A204.1 (cell line): Measurements from ENCODE around the gene RNF123.

Experiments
- FAIRE-seq: peaks from 2 replicates; lab custom pipeline; 2012; peaks lifted over from hg19 to GRCh38; lab: Jason Lieb, UNC

The RNF123 gene

DNA sequence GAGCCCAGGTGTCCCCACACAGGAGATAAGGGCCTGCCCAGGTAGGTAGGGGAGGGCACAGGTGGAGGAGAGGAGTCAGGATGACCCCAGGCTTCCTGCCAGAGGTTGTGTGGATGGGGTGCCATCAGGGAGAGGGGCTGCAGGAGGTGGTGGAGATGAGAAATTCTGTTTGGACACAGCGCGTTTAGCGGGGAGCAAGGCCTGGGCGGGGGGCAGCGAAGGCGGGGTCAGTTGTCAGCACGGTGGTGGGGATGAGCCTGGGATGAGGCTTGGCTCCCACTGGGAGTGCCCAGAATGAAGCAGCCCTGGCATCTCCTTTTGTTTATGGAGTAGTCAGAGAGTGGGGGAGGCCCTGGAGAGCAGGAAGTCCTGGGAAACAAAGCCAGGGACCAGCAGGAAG lies 14.6 kb downstream of the RNF123 start:
- FAIRE-seq: no peak

DNA sequence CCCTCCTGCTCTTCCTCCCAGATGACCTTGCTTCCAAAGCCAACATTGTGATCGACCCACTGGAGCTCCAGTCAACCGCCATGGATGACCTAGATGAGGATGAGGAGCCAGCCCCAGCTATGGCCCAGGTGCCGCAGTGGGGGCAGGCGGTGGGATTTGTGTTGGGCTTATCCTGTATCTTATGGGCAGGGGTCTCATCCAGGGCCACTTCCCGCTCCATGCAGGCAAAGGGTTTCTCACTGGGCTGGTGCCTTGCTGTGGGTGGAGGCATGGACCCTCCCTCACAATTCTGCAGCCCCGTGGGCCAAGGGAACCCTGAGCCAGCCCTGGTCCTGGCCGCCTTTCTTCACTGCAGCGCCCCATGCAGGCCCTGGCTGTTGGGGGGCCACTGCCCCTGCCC lies 15.3 kb downstream of the RNF123 start:
- no peak for FAIRE-seq

DNA sequence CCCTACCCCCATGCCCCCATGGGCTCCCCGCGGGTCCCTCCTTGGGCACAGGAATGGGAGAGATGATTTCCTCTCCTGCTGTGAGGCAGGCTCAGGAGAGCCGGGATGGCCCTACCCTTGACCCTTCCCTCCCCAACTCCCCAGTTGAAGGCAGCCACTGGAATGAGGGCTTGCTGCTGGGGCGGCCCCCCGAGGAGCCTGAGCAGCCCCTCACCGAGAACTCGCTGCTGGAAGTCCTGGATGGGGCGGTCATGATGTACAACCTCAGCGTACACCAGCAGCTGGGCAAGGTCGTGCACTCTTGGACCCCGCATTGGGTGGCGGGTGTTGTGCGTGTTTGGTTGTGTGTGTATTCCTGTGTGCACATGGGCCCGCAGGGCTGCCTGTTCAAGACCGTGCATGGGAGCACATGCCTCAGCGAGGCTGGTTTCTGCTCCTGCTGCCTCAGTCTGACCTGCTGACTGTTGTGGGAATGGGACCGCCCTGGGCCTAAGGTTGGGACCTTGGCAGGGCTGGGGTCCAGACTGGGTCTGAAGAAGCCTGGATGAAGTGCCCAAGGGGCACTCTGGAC lies 16.1 kb downstream of the RNF123 start:
- no peak for FAIRE-seq

DNA sequence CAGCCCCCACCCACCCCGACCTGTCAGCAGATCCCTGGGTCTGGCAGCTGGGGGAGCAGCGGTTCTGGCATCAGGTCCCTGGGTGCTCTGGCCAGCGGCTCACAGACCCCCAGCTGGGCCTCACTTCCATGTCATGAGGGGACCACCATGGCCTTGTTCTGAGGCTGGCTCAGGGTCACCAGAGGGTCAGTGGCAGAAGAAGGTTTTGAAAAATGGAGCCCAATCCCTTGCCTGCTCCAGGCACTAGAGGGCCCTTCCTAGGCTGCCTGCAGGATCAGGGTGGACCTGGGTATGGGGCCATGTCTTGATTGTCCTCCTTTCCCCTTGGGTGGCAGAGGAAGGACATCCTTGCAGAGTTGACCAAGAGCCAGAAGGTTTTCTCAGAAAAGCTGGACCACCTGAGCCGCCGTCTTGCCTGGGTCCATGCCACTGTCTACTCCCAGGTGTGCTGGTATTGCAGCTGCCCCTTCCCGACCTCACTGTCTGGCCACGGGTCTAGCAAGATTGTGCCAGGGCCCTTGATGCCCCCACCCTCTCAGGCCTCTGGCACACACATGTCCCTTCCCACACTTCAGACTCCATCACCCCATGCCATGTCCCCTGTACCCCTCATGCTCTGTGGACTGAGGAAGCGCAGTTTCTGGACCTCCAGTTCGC lies 17.2 kb downstream of the RNF123 start:
- FAIRE-seq: no peak

DNA sequence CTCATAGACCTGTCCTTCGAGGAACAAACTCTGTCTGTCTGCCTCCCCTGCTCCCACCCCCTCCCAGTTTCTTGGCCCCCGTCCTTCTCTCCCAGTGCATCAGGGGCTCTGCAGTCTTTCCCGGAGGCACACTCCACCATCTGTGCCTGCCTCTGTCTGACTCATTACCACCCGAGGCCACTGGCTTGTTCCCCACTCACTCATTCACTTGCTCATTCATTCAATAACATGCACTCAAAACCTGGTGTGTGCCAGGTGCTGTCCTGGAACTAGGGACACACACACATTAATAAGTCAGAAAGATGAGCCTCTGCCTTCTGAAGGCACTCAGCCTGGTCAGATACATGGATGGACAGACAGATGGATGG lies 17.7 kb downstream of the RNF123 start:
- no peak for FAIRE-seq

DNA sequence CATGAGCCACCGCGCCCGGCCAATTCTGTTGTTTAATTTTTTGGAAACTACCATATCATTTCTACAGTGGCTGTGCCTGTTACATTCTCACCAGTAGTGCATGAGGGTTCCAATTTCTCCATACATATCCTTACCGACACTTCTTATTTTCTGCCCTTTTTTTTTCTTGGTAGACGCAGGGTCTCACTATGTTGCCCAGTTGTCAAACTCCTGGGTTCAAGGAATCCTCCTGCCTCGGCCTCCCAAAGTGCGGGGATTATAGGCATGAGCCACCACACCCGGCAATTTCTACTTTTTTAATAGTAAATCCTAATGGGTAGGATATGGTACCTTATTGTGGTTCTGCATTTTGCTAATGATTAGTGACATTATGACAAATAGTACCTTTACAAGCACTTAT lies 20.5 kb downstream of the RNF123 start:
- FAIRE-seq: no peak

DNA sequence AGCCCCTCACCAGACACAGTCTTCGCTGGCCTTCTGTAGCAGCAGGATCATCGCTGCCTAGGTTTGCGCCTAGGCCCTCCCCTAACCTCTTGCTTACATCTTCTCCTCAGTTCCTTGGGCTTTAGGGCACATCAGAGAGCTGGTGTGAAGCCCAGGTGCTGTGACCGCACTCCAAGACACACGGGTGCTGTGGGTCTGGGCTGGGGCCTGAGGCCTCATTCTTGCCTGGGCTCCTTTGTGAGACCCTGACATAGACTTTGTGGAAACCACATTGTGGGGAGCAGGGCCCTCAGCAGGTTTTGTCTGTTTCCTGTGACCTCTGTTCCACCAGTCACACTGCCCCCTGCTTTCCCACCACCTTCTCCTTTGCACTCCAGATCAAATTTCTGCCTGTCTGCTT lies 22.1 kb downstream of the RNF123 start:
- no peak for FAIRE-seq

DNA sequence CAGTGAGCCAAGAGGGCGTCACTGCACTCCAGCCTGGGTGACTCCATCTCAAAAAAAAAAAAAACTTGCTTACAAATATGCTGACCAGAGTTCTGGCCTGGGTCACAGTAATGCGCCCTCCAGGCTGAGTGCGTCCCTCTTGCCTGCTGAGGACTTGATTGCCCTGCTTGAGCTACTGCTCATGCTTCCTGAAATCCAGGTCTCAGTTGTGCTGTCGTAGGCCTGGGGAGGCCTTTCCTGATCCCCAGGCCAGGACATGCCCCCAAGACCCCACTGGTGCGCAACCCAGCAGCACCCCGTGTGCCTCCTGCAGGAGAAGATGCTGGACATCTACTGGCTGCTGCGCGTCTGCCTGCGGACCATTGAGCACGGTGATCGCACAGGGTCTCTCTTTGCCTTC lies 22.8 kb downstream of the RNF123 start:
- no peak for FAIRE-seq

DNA sequence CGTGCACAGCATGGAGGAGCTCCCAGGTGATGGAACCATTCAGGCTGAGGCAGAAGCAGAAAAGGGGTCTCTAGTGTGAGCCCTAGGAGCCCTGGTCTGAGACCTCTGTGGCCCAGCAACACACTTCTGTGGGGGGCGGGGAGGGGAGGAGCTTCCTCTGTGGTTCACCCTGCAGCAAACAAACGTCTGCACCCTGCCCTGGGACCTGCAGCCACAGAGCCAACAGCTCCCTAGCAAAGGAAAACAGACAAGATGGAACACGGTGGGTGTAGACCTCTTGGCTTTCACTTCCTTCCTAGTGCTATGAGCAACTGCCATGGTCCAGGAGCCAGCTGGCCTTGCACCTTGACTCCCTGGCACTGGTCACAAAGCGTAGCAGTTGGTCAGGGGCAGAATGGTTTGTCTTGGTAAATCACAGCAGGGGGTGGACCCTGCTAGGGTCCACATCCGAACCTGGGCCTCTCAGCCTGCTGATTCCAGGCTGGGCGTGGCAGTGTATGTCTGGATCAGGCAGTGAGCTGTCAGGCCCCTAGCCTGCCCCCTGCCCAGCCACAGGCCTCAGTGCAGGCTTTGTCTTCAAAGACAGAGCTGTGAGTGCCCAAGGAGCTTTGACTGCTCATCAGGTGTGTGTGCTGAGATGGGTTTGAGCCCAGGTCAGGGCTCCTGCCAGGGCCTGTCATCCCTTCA lies 23.4 kb downstream of the RNF123 start:
- FAIRE-seq: no peak

DNA sequence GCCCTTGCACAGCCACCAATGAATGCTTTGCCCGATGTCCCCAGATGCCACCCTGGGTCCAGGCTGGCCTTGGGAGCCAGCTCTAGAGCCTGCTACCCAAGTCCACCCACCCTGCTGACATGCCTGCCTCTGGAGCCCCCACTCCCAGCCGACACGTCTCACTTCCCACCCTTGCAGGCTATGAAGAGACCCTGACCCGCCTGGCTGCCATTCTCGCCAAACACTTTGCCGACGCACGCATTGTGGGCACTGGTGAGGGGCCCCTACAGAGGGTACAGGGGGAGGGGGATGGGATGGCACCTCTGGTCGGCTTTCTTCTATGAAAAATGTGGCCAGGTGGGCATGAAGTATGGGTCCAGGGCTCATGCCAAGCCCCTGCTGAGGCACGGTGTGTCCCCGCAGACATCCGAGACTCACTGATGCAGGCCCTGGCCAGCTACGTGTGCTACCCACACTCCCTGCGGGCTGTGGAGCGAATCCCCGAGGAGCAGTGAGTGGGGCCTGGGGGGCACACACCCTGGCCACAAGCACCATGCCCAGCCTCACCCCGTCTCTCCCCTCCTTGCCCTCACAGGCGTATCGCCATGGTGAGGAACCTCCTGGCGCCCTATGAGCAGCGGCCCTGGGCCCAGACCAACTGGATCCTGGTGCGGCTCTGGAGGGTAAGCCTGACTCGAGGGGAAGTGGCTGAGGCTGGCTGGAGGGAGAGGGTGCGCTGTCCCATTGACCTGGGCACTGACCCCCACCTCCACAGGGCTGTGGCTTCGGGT lies 24.2 kb downstream of the RNF123 start:
- no peak for FAIRE-seq

DNA sequence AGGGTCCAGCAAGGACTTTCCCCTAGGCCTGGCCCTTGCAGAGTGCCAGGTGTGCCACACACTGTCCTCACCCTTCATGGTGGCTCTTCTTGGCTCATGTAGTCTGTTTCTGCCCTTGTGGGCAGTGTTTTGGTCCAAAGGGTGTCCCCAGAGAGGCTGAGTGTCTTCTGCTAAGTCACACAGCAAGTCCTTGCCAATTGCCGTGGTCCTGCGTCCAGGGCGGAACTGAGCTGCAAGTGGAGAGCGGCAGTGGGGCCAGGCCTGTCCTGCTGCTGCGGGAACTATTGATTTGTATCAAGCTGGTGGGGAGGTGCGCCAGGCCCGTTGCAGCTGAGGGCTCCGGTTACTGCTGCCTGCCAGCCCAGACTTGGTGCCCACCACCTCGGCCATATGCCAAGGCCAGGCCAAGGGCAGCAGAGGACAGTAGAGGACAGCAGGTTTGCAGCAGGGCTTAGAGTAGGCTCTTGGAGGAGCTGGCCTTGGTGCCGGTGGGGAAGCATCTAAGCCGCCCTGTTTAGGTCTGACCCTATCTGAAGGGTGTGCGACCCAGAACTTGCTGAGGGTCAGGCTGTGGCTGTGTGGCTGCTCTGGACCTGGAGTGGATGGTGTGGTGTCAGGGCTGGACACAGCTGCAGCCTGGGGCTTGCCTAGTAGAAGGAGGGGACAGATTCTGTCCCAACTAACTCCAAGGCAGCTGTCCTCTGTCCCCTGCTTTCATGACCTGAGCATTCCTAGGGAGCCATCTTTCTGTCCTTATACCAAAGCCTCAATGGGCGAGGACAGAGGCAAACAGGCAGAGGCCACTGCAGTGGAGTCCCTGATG lies 25.6 kb downstream of the RNF123 start:
- no peak for FAIRE-seq

DNA sequence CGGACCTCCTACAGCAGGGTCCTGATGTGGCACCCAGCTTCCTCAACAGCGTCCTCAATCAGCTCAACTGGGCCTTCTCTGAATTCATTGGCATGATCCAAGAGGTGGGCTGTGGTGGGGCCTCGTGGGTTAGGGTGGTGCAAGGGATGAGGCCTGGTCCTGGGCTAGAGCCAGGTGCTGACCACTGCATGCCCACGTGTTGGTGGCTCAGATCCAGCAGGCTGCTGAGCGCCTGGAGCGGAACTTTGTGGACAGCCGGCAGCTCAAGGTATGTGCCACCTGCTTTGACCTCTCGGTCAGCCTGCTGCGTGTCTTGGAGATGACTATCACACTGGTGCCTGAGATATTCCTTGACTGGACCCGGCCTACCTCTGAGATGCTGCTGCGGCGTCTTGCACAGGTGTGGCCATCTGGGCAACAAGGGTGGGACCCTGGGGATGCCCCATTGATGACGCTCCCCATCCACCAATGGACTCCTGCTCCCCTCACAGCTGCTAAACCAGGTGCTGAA lies 26.3 kb downstream of the RNF123 start:
- no peak for FAIRE-seq

DNA sequence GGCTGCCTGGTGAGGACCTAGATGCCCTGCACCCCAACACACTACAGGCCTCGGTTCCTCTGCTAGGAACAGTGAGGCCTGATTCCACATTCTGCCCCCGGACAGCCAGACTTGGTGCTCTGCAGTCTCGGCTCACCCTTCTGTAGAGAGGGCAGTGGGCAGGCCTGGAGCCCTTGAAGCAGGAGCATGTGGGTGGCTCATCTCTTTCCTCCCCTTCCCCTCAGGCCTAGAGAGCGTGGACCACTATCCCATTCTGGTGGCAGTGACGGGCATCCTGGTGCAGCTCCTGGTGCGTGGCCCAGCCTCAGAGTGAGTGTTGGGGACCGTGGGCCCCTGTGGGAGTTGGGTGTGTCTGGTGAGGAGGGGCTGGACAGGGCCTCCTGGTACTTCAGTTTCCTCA lies 26.8 kb downstream of the RNF123 start:
- no peak for FAIRE-seq

DNA sequence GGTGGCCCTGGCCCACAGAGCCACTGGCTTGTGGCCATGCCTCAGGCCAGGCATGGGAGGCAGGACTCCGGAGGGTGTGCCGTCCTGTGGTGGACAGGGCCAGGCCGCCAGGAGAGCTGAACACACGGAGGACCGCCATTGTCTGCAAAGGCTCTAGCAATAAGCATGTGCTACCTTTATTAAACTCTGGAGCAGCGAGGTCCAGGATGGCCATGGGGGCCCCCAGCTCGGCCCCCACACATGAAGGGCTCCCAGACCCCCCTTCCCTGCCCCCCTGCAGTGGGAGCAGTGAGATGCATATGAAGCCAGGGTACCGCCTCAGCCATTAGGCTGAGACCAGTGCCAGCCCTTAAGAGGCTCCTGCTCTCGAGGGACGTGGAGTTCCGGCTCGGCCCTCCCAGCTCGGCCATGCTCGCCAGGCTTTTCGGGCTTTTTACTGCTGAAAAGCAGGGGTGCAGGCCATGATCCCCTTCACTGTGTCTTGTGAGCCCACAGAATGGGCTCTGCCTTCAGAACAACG lies 27.4 kb downstream of the RNF123 start:
- no peak for FAIRE-seq

DNA sequence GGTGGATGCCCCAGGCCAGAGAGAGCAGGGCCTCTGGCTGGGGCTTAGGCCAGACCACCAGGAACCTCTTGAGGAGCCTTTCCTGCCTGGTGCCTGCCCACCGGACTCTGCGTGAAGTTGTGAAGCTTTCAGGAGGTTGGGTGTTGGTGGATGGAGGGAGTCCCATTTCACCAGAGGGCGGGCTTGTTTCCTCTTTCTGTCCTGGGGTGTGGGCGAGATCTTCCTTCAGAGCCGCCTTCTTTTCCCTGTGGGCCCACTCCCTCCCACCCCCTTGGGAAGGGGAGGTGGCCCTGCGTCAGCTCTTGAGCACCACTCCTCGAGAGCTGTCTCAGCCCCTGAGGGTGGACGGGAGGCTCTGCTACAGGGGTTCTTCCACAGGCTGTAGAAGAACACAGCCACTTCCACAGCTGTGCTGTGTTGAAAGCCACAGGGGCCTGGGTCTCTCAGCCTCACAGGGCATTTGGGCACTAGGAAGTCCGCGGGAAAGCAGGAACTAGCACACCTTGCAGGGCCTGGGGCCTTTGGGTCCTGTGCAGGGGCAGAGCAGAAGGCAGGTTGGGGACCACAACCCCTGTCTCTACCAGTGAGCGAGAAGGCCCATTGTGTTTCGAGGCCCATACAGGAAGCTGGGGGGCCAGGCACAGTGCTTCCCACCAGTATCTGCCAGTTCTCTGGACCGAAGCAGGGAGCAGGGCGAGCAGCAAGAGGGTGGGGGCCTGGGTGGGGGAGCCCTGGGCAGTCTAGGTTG lies 28.0 kb downstream of the RNF123 start:
- no peak for FAIRE-seq

DNA sequence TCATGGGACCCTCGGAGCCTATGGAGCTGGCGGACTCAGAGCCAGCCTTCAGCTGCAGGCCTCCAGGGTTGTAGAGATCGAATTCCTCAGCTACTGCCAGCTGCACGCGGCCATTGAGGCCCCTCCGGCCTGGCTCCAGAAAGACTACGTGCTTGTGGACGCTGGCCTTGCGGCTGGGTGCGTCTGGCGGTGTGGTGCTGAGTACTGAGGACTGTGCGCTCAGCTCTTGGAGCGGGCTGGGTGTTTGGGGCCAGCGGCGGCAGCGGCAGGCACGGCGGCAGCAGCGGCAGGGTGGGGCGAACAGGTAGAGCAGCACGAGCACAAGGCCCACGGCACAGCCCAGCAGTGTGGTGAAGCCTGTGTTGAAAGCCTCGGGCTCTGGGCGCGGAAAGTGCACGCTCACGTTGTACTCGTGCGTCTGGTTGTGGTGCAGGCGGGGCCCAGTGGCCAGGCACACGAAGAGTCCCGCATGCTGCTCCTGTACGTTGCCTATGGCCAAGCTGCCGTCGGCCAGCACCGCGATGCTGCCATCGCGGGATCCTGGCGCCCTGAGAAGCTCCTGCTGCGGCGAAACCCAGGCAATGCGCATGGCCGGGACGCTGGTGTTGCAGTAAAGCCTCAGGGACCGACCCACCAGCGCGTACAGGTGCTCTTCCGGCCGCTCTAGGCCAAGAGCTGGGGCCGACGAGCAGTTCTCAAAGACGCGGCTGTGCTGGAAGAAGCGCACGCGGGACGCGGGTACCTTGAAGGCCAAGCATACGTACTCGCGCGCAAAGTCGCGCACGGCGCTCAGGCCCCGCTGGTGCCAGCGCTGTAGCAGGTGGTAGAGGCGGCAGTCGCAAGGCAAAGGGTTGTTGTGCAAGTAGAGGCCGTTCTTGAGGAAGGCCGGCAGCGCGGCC lies 28.9 kb downstream of the RNF123 start:
- no peak for FAIRE-seq

DNA sequence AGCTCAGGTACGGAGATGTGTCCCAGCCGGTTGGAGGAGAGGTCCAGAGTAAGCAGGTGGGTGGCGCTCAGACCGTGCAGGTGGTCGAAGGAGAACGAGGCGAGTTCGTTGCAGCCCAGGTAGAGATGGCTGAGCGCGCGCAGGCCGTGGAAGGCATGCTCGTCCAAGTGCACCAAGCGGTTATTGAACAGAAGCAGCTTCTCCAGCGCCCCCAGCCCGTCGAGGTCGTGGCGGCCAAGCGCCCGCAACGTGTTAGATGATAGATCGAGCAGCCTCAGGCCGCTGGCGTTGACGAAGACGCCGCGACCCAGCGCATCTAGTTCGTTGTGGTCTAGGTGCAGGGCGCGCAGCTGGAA lies 29.5 kb downstream of the RNF123 start:
- FAIRE-seq: no peak

DNA sequence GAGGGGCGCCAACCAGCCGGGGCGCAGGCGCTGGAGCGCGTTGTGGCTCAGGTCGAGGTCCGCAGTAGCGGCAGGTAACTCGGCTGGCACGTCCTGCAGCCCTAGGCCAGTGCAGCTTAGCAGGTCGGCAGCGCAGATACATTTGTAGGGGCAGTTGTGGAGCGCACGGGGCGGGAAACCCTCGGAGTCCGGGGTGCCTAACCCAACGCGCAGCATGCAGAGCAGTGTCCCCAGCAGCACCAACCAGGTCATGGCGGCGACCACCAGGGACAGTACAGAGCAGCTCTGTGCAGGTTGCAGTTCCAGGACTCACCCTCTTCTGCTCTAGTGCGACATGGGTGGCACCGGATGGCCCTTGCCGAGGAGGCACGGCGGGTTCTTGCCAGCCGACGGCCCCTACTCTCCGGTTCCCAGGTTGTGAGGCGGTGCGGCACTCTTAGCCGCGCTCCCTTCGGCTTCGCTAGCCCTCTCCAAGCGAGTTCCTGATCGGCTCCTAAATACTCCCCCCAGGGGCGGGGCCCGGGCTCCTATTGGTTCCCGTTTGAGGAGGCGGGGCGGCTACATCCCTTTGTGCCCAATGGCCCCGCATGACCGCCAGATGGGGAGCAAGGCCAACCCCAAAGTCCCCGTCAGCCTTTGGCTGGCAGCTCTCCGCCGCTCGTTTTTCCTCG lies 30.0 kb downstream of the RNF123 start, which contains the start of gene AMIGO3:
Gene AMIGO3, minus strand, starts transcription at position 471 of the 671 bp plus-strand sequence. Its CDS starts 219 bp downstream, at position 252.
- no peak for FAIRE-seq

DNA sequence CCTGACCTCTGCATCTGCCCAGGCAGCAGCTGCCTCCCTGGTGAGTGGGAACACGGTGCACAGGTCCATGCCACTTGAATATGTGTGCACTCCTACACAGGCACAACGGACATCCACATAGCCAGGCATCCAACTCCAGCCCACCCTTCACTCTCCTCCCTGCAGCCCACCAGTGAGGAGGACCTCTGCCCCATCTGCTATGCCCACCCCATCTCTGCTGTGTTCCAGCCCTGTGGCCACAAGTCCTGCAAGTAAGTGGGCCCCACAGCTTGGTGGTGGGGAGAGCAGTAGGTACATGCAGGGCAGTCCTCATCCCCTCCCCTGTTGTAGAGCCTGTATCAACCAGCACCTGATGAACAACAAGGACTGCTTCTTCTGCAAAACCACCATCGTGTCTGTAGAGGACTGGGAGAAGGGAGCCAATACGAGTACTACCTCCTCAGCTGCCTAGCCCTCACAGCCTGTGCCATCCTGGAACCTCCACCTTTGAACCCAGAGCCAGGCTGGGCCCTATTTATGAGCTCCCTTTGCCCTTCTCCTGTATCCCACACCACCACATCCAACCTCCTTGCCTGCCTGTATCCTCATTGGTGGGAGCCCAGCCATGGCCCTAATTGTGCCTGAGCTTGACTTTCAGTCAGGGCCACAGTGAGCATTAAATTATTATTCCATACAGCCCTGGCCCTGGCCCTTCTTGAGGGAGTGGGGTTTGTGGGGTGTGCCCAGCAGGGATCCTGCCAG lies 31.7 kb downstream of the RNF123 start:
- FAIRE-seq: no peak
